ENCODE measurements around the gene H2BK1.

H2BK1 gene

DNA sequence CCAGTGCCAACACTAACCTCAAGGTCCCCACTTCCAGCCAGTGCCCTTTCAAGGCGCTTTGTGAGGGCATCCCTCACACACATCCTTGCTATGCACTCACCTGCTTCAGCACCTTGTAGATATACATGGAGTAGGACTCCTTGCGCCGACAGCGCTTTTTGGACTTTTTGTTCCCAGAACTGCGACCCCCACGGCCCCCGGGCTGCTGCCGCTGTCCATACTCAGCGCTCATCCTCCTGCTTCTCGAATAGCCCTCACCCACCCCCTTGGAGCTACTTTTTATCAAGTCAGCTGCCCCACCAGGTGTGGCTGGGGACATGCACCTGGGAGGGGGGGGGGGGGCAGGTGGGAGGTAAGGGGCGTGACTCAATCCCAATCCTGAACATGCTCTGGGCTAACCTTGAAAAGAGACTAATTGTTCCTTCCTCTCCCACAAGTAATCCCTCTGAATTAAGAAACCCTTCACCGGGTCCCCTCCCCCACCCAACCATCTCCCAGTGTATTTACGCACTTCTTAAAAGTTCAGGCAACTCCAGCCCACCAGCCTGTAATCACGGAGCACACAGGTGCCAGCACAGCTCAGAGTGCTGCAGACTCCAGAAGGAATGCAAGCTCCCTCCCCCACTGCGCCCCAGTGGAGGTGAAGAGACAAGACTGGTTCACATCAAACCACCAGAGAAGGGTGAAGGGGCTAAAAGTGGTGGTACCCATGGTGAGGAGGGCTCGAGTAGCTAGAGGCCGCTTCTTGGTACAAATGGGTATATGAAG lies at the start of gene H2BK1:
Gene H2BK1, minus strand, starts transcription at position 402 of the 768 bp plus-strand sequence. Its CDS starts 170 bp downstream, at position 232.
- Histone ChIP-seq H3K27me3 (ENCODE audit: insufficient read depth, low read length) (peaks cover 16% of the 10 kb centered on the region), H3K36me3 (ENCODE audit: insufficient read depth, low read length) (peaks cover 29% of the 10 kb centered on the region), H3K4me1 (ENCODE audit: insufficient read depth, low read length) (no peaks in the 10 kb centered on the region), H3K4me3 (ENCODE audit: low read length) (no peak within 1 kb of the TSS), H3K9me3 (ENCODE audit: low read length) (no peaks in the 10 kb centered on the region), H2AFZ (ENCODE audit: low read depth, low read length) (no peak within 1 kb of the TSS)

- Histone ChIP-seq H3K27me3 (ENCODE audit: insufficient read depth, low read length) (peaks cover 2% of the 10 kb centered on the region), H3K36me3 (ENCODE audit: insufficient read depth, low read length) (no peaks in the 10 kb centered on the region), H3K4me1 (ENCODE audit: insufficient read depth, low read length) (peaks cover 10% of the 10 kb centered on the region), H2AFZ (ENCODE audit: low read depth, low read length) (no peak overlapping the region), H3K9me3 (ENCODE audit: low read length) (no peaks in the 10 kb centered on the region), H3K4me3 (ENCODE audit: low read length) (no peak overlapping the region)
These were observed 47.7 kb upstream of the H2BK1 start for GRCh38 chr7:151257990-151258389.

- H3K9me3 ChIP-seq (ENCODE audit: low read length) = no peaks in the 10 kb centered on the region
- peaks cover 14% of the 10 kb centered on the region for H3K4me1 ChIP-seq (ENCODE audit: insufficient read depth, low read length)
- no peak overlapping the region for H2AFZ ChIP-seq (ENCODE audit: low read depth, low read length)
- H3K4me3 ChIP-seq (ENCODE audit: low read length) = no peak overlapping the region
- no peaks in the 10 kb centered on the region for H3K36me3 ChIP-seq (ENCODE audit: insufficient read depth, low read length)
- no peaks in the 10 kb centered on the region for H3K27me3 ChIP-seq (ENCODE audit: insufficient read depth, low read length)
These were observed 46.2 kb upstream of the H2BK1 start for GRCh38 chr7:151256410-151257045.

DNA sequence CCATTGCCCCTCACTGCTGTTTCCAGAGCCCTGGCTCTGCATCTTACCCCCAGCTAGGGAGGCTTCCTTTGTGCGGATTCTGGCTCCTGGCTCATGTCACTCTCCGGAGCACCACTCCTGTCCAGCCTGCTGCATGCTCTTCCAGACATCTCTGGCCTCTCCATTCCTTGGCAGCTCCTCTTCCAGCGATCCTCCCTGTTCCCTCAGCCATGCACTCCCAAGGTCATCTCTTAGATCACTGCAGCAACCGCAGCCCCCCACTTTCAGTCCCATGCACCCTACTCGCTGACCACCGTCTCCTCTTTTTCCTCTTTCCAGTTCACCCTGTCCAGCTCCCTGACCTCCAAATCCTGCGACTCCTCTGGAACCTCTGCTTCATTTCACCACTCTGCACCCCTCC lies 45.1 kb upstream of the H2BK1 start:
- H3K9me3 ChIP-seq (ENCODE audit: low read length) = no peaks in the 10 kb centered on the region
- H3K36me3 ChIP-seq (ENCODE audit: insufficient read depth, low read length) = no peaks in the 10 kb centered on the region
- no peak overlapping the region for H2AFZ ChIP-seq (ENCODE audit: low read depth, low read length)
- peaks cover 23% of the 10 kb centered on the region for H3K4me1 ChIP-seq (ENCODE audit: insufficient read depth, low read length)
- no peak overlapping the region for H3K4me3 ChIP-seq (ENCODE audit: low read length)
- H3K27me3 ChIP-seq (ENCODE audit: insufficient read depth, low read length) = no peaks in the 10 kb centered on the region

GRCh38 chr7:151254851-151255250 lies 44.6 kb upstream of the H2BK1 start:
- Histone ChIP-seq H3K27me3 (ENCODE audit: insufficient read depth, low read length) (no peaks in the 10 kb centered on the region), H3K9me3 (ENCODE audit: low read length) (no peaks in the 10 kb centered on the region), H3K4me3 (ENCODE audit: low read length) (no peak overlapping the region), H3K4me1 (ENCODE audit: insufficient read depth, low read length) (peaks cover 29% of the 10 kb centered on the region), H3K36me3 (ENCODE audit: insufficient read depth, low read length) (no peaks in the 10 kb centered on the region), H2AFZ (ENCODE audit: low read depth, low read length) (no peak overlapping the region)

- Histone ChIP-seq H3K4me3 (ENCODE audit: low read length) (no peak overlapping the region), H3K27me3 (ENCODE audit: insufficient read depth, low read length) (no peaks in the 10 kb centered on the region), H2AFZ (ENCODE audit: low read depth, low read length) (no peak overlapping the region), H3K9me3 (ENCODE audit: low read length) (no peaks in the 10 kb centered on the region), H3K36me3 (ENCODE audit: insufficient read depth, low read length) (no peaks in the 10 kb centered on the region), H3K4me1 (ENCODE audit: insufficient read depth, low read length) (peaks cover 33% of the 10 kb centered on the region)
These were observed 44.0 kb upstream of the H2BK1 start for GRCh38 chr7:151254316-151254715.

GRCh38 chr7:151252961-151253711 lies 42.8 kb upstream of the H2BK1 start:
- Histone ChIP-seq H3K9me3 (ENCODE audit: low read length) (no peaks in the 10 kb centered on the region), H3K36me3 (ENCODE audit: insufficient read depth, low read length) (no peaks in the 10 kb centered on the region), H3K27me3 (ENCODE audit: insufficient read depth, low read length) (no peaks in the 10 kb centered on the region), H2AFZ (ENCODE audit: low read depth, low read length) (no peak overlapping the region), H3K4me1 (ENCODE audit: insufficient read depth, low read length) (peaks cover 37% of the 10 kb centered on the region), H3K4me3 (ENCODE audit: low read length) (peak overlapping the region; percentile 57)

- H3K4me3 ChIP-seq (ENCODE audit: low read length) = peak overlapping the region; percentile 57
- no peak overlapping the region for H2AFZ ChIP-seq (ENCODE audit: low read depth, low read length)
- no peaks in the 10 kb centered on the region for H3K36me3 ChIP-seq (ENCODE audit: insufficient read depth, low read length)
These were observed 42.2 kb upstream of the H2BK1 start for GRCh38 chr7:151252561-151252835.

DNA sequence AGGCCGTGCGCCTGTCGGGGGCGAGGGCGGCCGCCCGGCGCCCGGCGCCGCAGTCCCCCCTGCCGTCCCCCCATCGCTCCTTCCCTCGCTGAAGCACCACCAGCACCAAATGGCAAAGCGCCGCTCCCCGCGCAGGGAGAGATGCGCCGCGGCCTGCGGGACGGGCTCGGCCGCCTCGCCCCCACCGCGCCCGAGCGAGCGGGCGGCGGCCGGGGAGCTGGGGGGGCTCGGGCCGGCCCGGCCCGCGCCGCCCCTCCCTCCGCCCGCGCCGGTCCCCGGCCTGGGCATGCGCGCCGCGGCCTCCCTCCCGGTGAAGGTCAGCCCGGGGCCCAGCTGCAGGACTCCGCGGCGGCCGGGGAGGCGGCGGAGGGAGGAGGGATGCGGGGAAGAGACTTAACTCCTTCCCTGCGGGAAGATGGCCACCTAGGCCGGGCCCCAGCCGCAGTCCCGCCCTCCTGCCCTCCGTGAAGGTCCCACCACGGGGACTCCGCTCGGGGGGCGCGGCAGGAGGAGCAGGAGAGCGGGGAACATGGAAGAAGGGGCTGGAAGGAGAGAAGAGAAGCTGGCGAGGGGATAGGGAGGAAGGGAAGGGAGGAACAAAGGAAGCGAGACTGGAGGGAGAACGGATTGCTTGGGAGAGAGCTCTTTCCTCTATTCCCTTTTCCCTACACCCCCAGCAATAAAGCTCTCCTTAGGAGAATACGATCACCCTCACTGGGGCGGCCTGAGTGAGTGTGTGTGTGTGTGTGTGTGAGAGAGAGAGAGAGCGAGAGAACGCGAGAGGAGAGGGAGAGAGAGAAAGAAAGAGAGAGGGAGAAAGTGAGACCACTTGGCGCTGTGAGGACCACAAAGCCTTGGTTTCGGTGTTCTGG lies 41.6 kb upstream of the H2BK1 start:
- H3K27me3 ChIP-seq (ENCODE audit: insufficient read depth, low read length) = no peaks in the 10 kb centered on the region
- no peaks in the 10 kb centered on the region for H3K36me3 ChIP-seq (ENCODE audit: insufficient read depth, low read length)
- peak overlapping the region; percentile 57 for H3K4me3 ChIP-seq (ENCODE audit: low read length)
- peaks cover 49% of the 10 kb centered on the region for H3K4me1 ChIP-seq (ENCODE audit: insufficient read depth, low read length)
- H2AFZ ChIP-seq (ENCODE audit: low read depth, low read length) = peak overlapping the region; percentile 48
- no peaks in the 10 kb centered on the region for H3K9me3 ChIP-seq (ENCODE audit: low read length)

More at GRCh38 chr7:151252561-151252835, 42.2 kb upstream of the H2BK1 start:
- Histone ChIP-seq H3K9me3 (ENCODE audit: low read length) (no peaks in the 10 kb centered on the region), H3K27me3 (ENCODE audit: insufficient read depth, low read length) (no peaks in the 10 kb centered on the region), H3K4me1 (ENCODE audit: insufficient read depth, low read length) (peaks cover 43% of the 10 kb centered on the region)

DNA sequence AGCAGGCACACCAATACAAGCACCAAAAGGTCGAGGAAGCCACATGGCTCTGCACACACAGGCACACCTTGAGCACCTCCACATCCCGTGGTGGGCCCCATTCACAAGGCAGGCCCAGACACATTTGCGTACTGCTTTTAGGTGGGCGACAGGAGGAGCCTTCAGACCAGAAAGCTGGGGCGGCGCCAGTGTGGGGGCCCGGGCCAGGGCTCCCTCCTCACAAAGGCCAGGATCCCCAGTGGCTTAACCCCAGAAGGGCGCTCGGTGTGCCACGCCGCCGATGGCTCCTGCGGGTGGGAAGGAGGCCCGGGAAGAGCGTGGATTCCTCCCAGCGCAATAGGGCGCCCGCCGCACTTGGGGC lies 41.0 kb upstream of the H2BK1 start:
- Histone ChIP-seq H3K9me3 (ENCODE audit: low read length) (no peaks in the 10 kb centered on the region), H3K4me3 (ENCODE audit: low read length) (peak overlapping the region; percentile 57), H2AFZ (ENCODE audit: low read depth, low read length) (peak overlapping the region; percentile 48), H3K4me1 (ENCODE audit: insufficient read depth, low read length) (peaks cover 55% of the 10 kb centered on the region), H3K36me3 (ENCODE audit: insufficient read depth, low read length) (no peaks in the 10 kb centered on the region), H3K27me3 (ENCODE audit: insufficient read depth, low read length) (no peaks in the 10 kb centered on the region)

DNA sequence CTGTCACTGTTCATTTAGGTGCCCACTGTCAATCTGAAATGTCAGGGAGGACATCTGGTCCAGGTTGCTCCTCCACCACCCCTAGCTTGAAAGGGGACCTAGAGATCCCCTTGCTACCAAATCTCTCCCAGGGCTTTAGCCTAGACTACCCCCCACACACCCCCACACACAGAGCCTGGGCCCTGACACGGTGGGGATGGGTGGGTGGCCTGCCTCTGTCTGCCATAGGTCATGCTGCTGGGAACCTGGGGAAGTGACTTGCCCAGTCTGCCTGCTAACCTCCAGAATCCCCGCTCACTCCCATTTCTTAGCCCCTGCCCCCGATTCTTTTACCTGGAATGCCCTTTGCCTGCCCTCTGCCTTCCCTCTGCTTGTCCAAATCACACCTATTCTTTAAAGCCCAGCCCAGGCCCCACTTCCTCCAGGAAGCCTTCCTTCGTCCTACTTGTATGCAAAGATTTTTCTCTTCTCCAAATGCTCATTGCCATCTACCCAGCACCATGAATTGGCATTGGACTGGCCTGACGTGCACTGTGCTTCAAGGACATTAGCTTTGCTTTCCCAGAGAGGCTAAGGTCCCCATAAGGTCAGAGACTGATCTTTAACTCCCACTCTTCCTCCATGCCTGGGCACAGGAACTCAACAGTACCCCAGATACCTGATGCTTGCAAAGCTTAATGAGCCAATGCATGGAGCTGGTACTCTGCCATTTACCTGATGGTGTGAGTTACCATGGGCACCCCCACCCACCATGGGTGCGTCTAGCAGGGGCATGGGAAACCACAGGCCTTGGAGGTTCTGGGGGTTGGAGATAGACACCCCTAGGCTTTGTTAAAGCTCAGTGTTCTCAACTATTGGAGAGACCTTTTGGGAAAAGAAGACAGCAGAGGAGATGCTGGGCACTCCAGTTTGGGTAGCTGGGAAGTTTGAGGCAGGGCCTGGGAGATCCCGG lies 40.2 kb upstream of the H2BK1 start:
- Histone ChIP-seq H3K27me3 (ENCODE audit: insufficient read depth, low read length) (no peaks in the 10 kb centered on the region), H3K36me3 (ENCODE audit: insufficient read depth, low read length) (no peaks in the 10 kb centered on the region), H3K4me1 (ENCODE audit: insufficient read depth, low read length) (peaks cover 61% of the 10 kb centered on the region), H3K9me3 (ENCODE audit: low read length) (no peaks in the 10 kb centered on the region), H3K4me3 (ENCODE audit: low read length) (peak overlapping the region; percentile 74), H2AFZ (ENCODE audit: low read depth, low read length) (no peak overlapping the region)

GRCh38 chr7:151249732-151250072 lies 39.4 kb upstream of the H2BK1 start:
- H3K27me3 ChIP-seq (ENCODE audit: insufficient read depth, low read length) = no peaks in the 10 kb centered on the region
- peak overlapping the region; percentile 69 for H2AFZ ChIP-seq (ENCODE audit: low read depth, low read length)
- peaks cover 63% of the 10 kb centered on the region for H3K4me1 ChIP-seq (ENCODE audit: insufficient read depth, low read length)
- no peaks in the 10 kb centered on the region for H3K9me3 ChIP-seq (ENCODE audit: low read length)
- no peaks in the 10 kb centered on the region for H3K36me3 ChIP-seq (ENCODE audit: insufficient read depth, low read length)
- peak overlapping the region; percentile 74 for H3K4me3 ChIP-seq (ENCODE audit: low read length)
